Transverse colon (tissue), 4 donors: ENCODE results near the gene SLC26A8.

ENCODE experiments used
- EP300 ChIP-seq: sonication (generic); formaldehyde crosslinking; IDR thresholded peaks from one replicate; pipeline ENCODE4 v1.6.1; 2017; ENCODE audit warnings: antibody characterized with exemption, low read depth
- POLR2A ChIP-seq: fragments of 450-650 bp; IDR thresholded peaks from one replicate; pipeline ENCODE4 v1.6.1; 2016; ENCODE audit warnings: antibody characterized with exemption, mild to moderate bottlenecking, moderate library complexity
- POLR2AphosphoS5 ChIP-seq, 3 donors: sonication (generic); formaldehyde crosslinking; IDR thresholded peaks; one replicate each; pipeline ENCODE4 v1.6.1; 2016; ENCODE audit warnings: antibody characterized with exemption in 3 of 3
- TF ChIP-seq, protein P1 (sequence below), 5 experiments: fragments of 200-600 bp in 3 of 5; fragments of 450-650 bp in 2 of 5; sonication (generic) in 3 of 5; IDR thresholded peaks; 1 replicate in 2 of 5; 2 replicates in 3 of 5; pipeline ENCODE4 v1.5.1; 2016 to 2017; ENCODE audit warnings: antibody characterized with exemption in 5 of 5, inconsistent platforms in 3 of 5, mild to moderate bottlenecking in 2 of 5, moderate library complexity in 1 of 5

DNA sequence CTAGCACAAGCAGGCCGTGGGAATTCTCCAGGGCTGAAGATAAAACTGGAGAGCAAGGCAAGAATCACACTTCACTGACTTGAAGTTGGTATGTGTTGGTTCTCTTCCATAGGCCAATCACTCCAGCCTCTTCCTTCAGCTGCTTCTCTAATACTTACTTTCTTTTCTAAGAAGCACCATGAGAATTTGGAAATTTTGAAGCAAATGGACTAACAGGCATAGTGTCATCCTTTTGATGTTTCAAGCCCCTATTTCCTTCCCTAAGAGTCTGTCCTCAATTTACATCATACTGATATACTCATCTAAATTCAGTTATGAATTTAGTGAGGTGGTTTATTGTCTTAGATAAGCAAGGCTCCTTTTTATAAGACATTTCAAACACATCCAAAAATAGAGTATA is 24.0 kb downstream of the SLC26A8 start:
- TF ChIP-seq EP300: no peak
- TF ChIP-seq, protein P1, sequence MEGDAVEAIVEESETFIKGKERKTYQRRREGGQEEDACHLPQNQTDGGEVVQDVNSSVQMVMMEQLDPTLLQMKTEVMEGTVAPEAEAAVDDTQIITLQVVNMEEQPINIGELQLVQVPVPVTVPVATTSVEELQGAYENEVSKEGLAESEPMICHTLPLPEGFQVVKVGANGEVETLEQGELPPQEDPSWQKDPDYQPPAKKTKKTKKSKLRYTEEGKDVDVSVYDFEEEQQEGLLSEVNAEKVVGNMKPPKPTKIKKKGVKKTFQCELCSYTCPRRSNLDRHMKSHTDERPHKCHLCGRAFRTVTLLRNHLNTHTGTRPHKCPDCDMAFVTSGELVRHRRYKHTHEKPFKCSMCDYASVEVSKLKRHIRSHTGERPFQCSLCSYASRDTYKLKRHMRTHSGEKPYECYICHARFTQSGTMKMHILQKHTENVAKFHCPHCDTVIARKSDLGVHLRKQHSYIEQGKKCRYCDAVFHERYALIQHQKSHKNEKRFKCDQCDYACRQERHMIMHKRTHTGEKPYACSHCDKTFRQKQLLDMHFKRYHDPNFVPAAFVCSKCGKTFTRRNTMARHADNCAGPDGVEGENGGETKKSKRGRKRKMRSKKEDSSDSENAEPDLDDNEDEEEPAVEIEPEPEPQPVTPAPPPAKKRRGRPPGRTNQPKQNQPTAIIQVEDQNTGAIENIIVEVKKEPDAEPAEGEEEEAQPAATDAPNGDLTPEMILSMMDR (IDR thresholded peaks at IDR 0.05): no peak
- no peak for TF ChIP-seq POLR2AphosphoS5 (IDR thresholded peaks at IDR 0.05)
- no peak for TF ChIP-seq POLR2A
